ENCODE measurements around the gene WASF1. TPM values are rescaled to one million over a fixed set of nuclear protein-coding genes. Genes with fewer than 3 reads are reported as not detected.
A peak's percentile ranks its signal among the peaks of the same experiment; 100 is the strongest.

WASF1 gene
- polyA plus RNA-seq, 1 experiment: 22.3 TPM

DNA sequence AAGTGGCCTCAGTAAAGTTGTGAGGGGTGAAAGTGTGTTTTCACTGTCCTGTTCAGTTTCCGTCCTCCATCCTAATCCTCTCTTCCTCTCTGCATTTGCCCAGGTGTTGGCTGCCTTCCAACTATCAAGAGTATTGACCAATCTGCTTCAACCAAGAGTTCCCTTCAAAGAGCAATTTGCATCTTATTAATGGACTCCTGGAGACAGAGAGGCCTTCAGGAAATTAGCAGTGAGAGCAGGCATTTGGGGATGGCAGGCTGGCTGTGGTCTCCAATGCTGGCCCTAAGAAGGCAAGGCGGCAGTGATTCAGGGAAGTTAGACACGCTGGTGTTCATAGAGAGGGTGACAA is 124.1 kb downstream of the WASF1 start:
- CTCF ChIA-PET: interaction anchor here (2.9 to 3.8 kb wide), 2 partner anchors 16 to 337 kb away, joined by 34 to 58 read pairs; no protein-coding TSS in a partner anchor
- Histone ChIP-seq H3K4me3 (ENCODE audit: low read depth, low read length) (no peak overlapping the region), H3K27ac (ENCODE audit: low read depth, low read length) (no peak overlapping the region), H3K27me3 (ENCODE audit: control insufficient read depth, insufficient read depth, low read length) (peaks cover 13% of the 10 kb centered on the region), H3K9me3 (ENCODE audit: control insufficient read depth, insufficient read depth, low read length) (no peaks in the 10 kb centered on the region)
- POLR2A ChIA-PET: no interaction called here
- TF ChIP-seq, protein P1, sequence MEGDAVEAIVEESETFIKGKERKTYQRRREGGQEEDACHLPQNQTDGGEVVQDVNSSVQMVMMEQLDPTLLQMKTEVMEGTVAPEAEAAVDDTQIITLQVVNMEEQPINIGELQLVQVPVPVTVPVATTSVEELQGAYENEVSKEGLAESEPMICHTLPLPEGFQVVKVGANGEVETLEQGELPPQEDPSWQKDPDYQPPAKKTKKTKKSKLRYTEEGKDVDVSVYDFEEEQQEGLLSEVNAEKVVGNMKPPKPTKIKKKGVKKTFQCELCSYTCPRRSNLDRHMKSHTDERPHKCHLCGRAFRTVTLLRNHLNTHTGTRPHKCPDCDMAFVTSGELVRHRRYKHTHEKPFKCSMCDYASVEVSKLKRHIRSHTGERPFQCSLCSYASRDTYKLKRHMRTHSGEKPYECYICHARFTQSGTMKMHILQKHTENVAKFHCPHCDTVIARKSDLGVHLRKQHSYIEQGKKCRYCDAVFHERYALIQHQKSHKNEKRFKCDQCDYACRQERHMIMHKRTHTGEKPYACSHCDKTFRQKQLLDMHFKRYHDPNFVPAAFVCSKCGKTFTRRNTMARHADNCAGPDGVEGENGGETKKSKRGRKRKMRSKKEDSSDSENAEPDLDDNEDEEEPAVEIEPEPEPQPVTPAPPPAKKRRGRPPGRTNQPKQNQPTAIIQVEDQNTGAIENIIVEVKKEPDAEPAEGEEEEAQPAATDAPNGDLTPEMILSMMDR (IDR thresholded peaks at IDR 0.05; ENCODE audit: low read depth, low read length): no peak
- no peak for DNase-seq (ENCODE audit: low read depth, low spot score)

DNA sequence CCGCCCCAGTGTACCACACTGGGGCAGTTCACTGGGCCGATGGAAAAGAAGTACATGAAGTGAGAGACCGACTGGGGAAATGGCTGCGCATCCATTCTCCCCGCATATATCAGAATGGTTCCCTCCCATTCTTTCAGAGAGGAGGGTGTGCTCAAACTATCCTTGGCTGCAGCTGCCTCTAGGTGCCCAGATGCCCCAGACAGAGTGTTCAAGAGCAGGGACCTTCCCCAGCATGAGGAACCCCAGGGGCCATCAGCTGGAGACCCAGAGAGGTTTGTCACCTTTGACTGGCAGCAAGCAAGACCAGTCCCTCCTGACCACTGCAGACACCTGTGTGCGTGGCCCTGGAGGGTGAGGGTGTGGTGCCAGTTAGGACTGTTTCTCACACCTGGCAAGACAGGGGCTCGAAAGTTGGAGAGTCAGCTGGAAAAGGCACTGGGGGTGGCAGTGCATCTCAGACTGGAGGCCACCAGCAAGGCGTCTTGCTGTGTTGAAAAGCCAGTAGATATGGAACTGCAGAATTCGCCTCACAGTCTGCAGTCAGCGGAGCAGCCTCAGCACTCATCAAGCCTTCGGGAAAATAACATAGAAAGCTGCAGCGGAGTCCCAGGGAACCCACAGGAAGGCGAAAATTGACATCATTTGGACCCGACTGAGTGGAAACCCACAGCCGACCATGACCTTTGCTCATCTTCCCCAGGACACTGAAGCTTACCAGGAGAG is 124.6 kb downstream of the WASF1 start:
- CTCF ChIA-PET: interaction anchor here (1.7 to 3.8 kb wide), 6 partner anchors 11 to 526 kb away, joined by 8 to 58 read pairs (median 18); no protein-coding TSS in a partner anchor
- TF ChIP-seq, protein P1 (IDR thresholded peaks at IDR 0.05; ENCODE audit: low read depth, low read length): no peak

GRCh38 chr6:110053395-110054240 is 125.9 kb downstream of the WASF1 start:
- peak; percentile 24 for DNase-seq (ENCODE audit: low read depth, low spot score)
- ChIA-PET CTCF (interaction anchor here (0.5 to 3.8 kb wide), 25 partner anchors 9 to 528 kb away, joined by 3 to 58 read pairs (median 4); no protein-coding TSS in a partner anchor), POLR2A (no interaction called here)
- TF ChIP-seq, protein P1 (IDR thresholded peaks at IDR 0.05; ENCODE audit: low read depth, low read length): peak; percentile 82
- no peaks in the 10 kb centered on the region for H3K9me3 ChIP-seq (ENCODE audit: control insufficient read depth, insufficient read depth, low read length)
- peaks cover 15% of the 10 kb centered on the region for H3K27me3 ChIP-seq (ENCODE audit: control insufficient read depth, insufficient read depth, low read length)
- no peak overlapping the region for H3K27ac ChIP-seq (ENCODE audit: low read depth, low read length)
- H3K4me3 ChIP-seq (ENCODE audit: low read depth, low read length): no peak overlapping the region

More for the DNA sequence above, 124.6 kb downstream of the WASF1 start:
- H3K27me3 ChIP-seq (ENCODE audit: control insufficient read depth, insufficient read depth, low read length): peaks cover 15% of the 10 kb centered on the region
- no peak overlapping the region for H3K27ac ChIP-seq (ENCODE audit: low read depth, low read length)
- no peak for DNase-seq (ENCODE audit: low read depth, low spot score)
- POLR2A ChIA-PET: no interaction called here
- no peaks in the 10 kb centered on the region for H3K9me3 ChIP-seq (ENCODE audit: control insufficient read depth, insufficient read depth, low read length)
- H3K4me3 ChIP-seq (ENCODE audit: low read depth, low read length): no peak overlapping the region

GRCh38 chr6:110050440-110050813 is 129.0 kb downstream of the WASF1 start:
- H3K9me3 ChIP-seq (ENCODE audit: control insufficient read depth, insufficient read depth, low read length): peaks cover 4% of the 10 kb centered on the region; the same call in 1 of the 2 replicates
- no peak overlapping the region for H3K4me3 ChIP-seq (ENCODE audit: low read depth, low read length)
- H3K27me3 ChIP-seq (ENCODE audit: control insufficient read depth, insufficient read depth, low read length): peaks cover 15% of the 10 kb centered on the region
- POLR2A ChIA-PET: no interaction called here
- DNase-seq (ENCODE audit: low read depth, low spot score): no peak
- TF ChIP-seq, protein P1 (IDR thresholded peaks at IDR 0.05; ENCODE audit: low read depth, low read length): no peak
- CTCF ChIA-PET: interaction anchor here (1.0 to 2.2 kb wide), 2 partner anchors 11 kb away, joined by 3 to 33 read pairs; no protein-coding TSS in a partner anchor
- no peak overlapping the region for H3K27ac ChIP-seq (ENCODE audit: low read depth, low read length)

Other genes starting within 250 kb of the WASF1 start
- gene GPR6, start 201.4 kb downstream of the WASF1 start, polyA plus RNA-seq (2011; rRNA removed): not detected in 2 replicates
- gene CDC40, start 757 bp upstream of the WASF1 start, polyA plus RNA-seq (2011; rRNA removed): 15.0 and 26.4 TPM in 2 replicates
- not detected in 2 replicates for gene METTL24, start 178.7 kb upstream of the WASF1 start, polyA plus RNA-seq (2011; rRNA removed)
- gene DDO, start 235.9 kb upstream of the WASF1 start, polyA plus RNA-seq (2011; rRNA removed): 0.67 and 0.68 TPM in 2 replicates